Right renal pelvis (tissue), 4 donors: ENCODE data around the gene CRACR2B. TPM values are rescaled to one million over a fixed set of nuclear protein-coding genes. Genes with fewer than 3 reads are reported as not detected.

ENCODE experiments used
- DNase-seq, 4 donors: peaks; one replicate each; pipeline ENCODE4 v3.0.0-alpha.2; 2013; ENCODE audit warnings: low read depth in 4 of 4, low spot score in 3 of 4, missing footprints in 1 of 4
- polyA plus RNA-seq, 4 donors: library from polyadenylated mRNA; unstranded; fragments of 120-200 nt; gene quantifications; one replicate each; pipeline ENCODE4 v1.2.1, GENCODE V29; 2013; ENCODE audit not compliant: insufficient read length in 4 of 4

CRACR2B gene
- polyA plus RNA-seq, 4 donors = 11.5 to 20.7 (median 13.0) TPM

- no peak for DNase-seq
These were observed 9.7 kb downstream of the CRACR2B start for GRCh38 chr11:837189-837989.

GRCh38 chr11:837990-838307 is 10.2 kb downstream of the CRACR2B start:
- DNase-seq = no peak

GRCh38 chr11:838441-839279 is 10.9 kb downstream of the CRACR2B start:
- DNase-seq = no peak

- DNase-seq = no peak
These were observed 11.5 kb downstream of the CRACR2B start for GRCh38 chr11:839280-839623.

- no peak for DNase-seq
These were observed 12.3 kb downstream of the CRACR2B start for GRCh38 chr11:839875-840617.

GRCh38 chr11:841981-842369 is 14.3 kb downstream of the CRACR2B start:
- no peak for DNase-seq

- peak in 1 of 4 donors; percentile 86 for DNase-seq
These were observed 14.8 kb downstream of the CRACR2B start, which contains the start of the genes POLR2L and TSPAN4 for GRCh38 chr11:842370-843002. Gene POLR2L (minus strand): TSS chr11:842529. CDS start chr11:842508, 21 bp downstream. Gene TSPAN4 (plus strand): TSS chr11:842852. CDS start chr11:850305, 7,453 bp downstream.

GRCh38 chr11:843086-843734 is 15.5 kb downstream of the CRACR2B start:
- no peak for DNase-seq

GRCh38 chr11:843818-844692 is 16.3 kb downstream of the CRACR2B start:
- no peak for DNase-seq

GRCh38 chr11:844693-845644 is 17.2 kb downstream of the CRACR2B start:
- DNase-seq = peak in 1 of 4 donors; percentile 82

- DNase-seq = no peak
These were observed 18.3 kb downstream of the CRACR2B start for GRCh38 chr11:845872-846495.

- no peak for DNase-seq
These were observed 18.9 kb downstream of the CRACR2B start for GRCh38 chr11:846496-847098.

GRCh38 chr11:847876-848275 is 20.2 kb downstream of the CRACR2B start:
- DNase-seq = no peak

- DNase-seq = no peak
These were observed 20.7 kb downstream of the CRACR2B start for GRCh38 chr11:848380-848931.

GRCh38 chr11:849104-849824 is 21.5 kb downstream of the CRACR2B start:
- DNase-seq = no peak
